Stimulated activated CD8-positive, alpha-beta memory T cell treated with anti-CD3 and anti-CD28 coated beads, Interleukin-7, amount 100 ng/mL, for 1 hour (primary cell): ENCODE data around the gene SLC22A31.
"Not testable (repeated sequence)": the region's sequence is repeated elsewhere in the genome, so short reads cannot be mapped to it uniquely, and the experiment has no call there.

Source experiments
- DNase-seq, 2 donors: peaks; one replicate each; pipeline ENCODE4 v3.0.0-alpha.2; 2020; ENCODE audit warnings: low read depth in 2 of 2

The SLC22A31 gene

DNA sequence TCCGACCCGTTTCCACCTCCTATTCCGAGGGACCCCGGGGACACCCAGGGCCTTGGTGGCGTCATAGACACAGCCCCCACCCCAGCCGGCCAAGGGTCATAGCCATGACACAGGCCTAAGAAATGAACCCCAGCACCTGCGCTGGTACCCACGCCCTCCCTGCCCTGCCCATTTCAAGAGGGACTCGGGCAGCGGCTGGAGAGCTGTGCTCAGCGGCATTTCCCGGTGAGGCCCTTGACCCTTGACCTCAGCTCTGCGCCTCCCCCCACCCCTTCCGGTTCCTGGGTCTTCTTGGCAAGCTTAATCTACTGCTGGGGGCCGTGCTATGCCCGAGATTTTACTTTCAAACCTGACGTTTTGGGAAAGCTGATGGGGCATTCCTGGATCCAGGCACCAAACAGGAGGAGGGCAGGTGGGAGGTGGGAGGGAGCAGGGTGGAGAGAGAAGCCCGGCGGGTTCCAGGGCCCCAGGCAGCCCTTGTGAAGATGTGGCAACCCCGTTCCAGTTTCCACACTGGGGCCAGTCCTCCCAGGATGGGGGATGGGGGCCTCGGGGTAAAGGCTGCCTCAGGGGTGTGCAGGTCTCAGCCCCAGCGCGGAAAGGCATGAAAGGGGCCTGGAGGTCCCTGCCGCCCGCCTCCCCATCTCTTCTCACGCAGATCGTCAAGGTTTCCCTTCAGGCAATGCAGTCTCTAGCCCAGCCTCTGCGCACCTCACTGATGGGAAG, at the start of gene SLC22A31:
Gene SLC22A31 (minus strand): TSS at position 414 of the 726 bp plus-strand sequence. CDS start 36 bp downstream, at position 378.
- no peak for DNase-seq

DNA sequence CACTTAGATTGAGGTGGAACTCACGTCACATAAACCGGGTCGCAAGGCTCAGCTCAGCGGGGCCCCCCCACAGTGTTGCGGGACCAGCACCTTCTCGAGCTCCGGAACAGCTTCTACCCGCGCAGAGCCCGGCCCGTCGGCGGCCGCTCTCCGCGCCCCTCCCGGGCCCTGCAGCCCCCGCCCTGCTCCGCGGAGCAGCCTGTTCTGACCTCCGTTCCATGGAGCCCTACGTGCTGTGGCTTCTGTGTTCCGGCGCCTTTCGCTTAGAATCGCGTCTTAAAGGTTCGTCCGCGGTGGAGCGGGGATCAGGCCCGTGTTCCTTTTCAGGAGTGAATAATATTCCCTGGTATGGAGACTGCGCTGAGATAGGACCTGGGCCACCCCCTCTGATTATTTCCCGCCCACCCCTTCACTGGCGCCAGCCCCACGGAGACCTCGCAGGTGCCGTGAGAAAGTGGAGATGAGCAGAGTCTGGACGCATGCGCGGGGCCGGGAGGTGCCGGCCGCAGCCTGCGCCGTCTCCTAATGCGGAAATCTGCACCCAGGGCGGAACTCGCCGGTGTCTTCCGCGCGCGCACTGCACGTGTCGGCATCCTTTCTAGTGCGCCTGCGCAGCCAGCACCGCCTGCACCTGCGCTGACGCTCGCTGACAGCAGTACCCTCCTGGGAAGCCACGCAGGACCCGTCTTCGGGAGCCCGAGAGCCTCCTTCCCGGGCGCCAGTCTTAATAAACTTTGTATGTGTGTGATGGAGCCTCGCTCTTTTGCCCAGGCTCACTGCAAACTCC, 48.1 kb upstream of the SLC22A31 start:
- no peak for DNase-seq

GRCh38 chr16:89247734-89248075, 47.4 kb upstream of the SLC22A31 start:
- not testable (repeated sequence) for DNase-seq

DNA sequence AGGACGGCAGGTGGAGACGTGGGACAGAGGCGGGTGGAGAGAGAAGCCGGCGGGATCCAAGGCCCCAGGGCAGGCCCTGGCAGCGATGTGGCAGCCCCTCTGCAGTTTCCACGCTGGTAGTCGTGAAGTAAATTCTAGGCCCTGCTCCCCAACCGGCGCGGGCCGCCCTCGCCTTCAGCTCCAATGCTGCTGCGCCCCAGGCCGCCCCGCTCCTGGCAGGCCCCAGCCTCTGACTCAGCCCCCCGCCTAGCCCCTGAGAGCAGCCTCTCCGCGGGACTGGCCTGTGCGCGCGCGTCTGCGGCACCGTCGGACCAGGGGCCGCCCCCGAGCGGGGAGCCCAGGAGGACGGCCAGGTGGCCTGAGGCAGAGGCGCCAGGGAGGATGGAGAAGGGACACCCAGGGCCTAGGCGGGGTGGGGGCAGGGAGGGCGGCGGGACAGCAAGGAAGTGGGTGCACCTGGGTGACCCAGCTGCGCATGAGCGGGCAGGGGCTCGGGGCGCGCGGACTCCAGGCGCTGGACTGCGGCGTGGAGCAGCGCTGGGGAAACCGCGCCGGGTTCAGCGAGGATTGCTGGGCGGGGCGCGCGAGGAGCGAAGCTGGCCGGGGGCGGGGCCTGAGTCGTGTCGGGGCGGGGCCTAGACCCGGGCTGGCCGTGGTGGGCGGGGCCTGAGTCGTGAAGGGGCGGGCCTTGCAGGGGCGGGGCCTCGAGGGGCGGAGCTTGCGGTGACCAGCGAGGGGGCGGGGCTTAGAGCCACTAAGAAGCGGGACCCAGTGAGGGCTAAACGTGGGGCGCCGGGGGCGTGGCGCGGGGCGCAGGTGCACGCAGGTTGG, 46.8 kb upstream of the SLC22A31 start:
- DNase-seq: peak; percentile 92 to 98

GRCh38 chr16:89246383-89246902, 46.1 kb upstream of the SLC22A31 start:
- DNase-seq: no peak

- no peak for DNase-seq
Measured at GRCh38 chr16:89244754-89245153, 44.4 kb upstream of the SLC22A31 start.

- not testable (repeated sequence) for DNase-seq
Measured at GRCh38 chr16:89244264-89244663, 43.9 kb upstream of the SLC22A31 start.

DNA sequence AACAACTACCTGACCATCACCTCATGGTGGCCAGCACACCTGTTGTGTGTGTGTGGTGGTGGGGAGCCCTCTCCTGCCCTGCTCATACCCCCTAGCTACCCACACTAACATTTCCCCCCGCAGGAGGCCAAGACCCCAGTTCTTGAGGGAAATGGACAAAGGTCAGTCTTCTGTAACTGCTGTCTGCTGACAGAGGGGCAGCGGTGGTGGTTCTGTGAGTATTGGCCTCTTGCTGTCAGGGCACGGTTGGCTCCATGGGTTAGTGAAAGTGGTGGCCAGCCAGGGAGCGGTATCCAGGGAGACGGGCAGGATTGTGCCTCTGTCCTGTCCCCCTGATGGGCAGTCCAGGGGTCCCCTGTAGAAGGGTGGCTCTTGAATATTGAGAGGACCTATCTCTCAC, 43.3 kb upstream of the SLC22A31 start:
- DNase-seq: no peak

- no peak for DNase-seq
Measured at GRCh38 chr16:89242795-89243200, 42.5 kb upstream of the SLC22A31 start.

DNA sequence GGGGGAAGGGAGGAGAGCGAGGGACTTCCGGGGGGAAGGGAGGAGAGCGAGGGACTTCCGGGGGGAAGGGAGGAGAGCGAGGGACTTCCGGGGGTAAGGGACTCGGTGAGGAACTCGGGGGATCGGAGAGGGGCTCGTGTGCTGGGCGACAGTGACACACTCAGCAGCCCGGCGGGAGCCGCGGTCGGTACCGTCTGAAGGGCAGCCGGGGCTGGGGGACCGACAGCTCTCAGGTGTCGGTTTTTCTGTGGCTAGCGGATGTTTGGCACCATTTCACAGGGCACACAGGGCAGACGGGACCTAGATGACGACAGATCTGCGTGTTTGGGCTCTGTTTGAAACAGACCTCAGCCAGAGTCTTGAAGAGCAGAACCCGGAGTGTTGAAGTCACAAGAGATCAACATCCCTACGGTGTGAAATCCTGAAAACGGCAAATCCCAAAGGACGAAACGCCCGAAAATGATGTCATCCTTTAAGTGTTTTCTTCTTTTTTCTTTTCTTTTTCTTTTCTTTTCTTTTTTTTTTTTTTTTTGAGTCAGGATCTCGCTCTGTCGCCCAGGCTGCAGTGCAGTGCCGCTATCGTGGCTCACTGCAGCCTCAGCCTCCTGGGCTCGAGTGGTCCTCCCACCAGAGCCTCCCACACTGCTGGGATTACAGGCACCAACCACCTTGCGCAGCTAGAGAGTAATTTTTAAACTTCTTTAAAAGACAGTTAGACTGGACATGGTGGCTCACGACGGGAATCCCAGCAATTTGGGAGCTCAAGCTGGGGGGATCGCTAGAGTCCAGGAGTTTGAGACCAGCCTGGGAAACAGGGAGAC, 41.1 kb upstream of the SLC22A31 start:
- peak; percentile 49 to 56 for DNase-seq

DNA sequence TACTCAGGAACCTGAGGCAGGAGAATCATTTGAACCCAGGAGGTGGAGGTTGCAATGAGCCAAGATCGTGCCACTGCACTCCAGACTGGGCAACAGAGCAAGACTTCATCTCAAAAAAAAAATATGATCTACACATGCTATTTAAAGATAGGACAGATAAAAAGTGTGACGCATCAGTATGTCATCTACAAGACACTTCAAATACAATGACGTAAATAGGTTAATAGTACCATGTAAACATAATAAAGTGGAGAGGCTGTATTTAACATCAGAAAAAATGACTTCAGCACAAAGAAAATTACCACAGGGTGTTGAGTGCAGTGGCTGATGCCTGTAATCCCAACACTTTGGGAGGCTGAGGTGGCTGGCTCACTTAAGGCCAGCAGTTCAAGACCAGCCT, 37.4 kb upstream of the SLC22A31 start:
- DNase-seq: no peak

DNA sequence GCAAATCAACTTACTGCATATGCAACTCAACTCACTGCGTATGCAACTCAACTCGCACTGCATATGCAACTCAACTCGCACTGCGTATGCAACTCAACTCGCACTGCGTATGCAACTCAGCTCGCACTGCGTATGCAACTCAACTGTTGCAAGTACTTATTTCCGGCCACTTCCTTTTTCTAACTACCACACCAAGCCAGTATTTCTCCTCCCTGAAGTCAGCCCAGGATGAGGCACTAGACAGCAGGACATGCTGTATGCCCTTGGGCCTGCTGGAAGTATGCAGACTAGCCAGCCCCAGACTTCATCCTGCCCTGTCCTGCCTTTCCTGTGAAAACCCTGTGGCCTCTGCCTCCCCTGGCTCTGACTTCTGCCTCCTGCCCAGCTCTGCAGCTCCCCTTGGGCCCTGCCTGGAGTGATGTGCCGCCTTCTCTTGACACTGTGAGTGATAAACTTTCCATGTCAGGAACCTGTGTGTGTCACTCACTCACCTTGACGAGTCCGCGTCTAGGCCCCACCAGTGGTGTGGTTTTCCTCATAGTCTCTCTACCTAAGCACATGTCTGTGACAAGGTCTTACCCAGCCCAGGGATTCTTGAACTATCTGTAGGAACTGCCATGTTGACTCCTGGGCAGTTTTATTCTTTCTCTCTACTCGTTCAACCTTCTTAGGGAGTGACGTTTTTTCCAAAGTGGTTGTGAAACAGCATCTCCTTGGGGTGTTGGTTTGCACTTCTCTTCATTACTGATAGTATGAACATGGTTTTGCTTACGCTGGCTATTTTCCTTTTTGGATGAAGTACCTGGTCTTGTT, 33.5 kb upstream of the SLC22A31 start:
- DNase-seq: no peak

DNA sequence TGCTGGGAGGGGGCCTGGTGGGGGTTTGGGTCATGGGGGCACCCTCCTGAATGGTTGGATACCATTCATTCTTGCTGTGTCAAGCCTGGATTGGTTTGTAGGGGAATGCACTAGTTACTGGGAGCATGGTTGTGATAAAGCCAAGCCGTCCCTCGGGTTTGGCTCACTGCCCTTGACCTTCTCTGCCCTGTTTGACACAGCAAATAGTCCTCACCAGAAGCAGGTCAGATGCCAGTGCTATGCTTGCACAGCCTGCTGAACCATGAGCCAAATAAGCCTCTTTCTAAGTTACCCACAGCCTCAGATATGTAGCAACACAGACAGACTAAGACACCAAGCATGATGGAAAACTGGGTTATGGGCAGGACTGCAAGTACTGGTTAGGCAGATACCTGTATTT, 31.8 kb upstream of the SLC22A31 start:
- no peak for DNase-seq

DNA sequence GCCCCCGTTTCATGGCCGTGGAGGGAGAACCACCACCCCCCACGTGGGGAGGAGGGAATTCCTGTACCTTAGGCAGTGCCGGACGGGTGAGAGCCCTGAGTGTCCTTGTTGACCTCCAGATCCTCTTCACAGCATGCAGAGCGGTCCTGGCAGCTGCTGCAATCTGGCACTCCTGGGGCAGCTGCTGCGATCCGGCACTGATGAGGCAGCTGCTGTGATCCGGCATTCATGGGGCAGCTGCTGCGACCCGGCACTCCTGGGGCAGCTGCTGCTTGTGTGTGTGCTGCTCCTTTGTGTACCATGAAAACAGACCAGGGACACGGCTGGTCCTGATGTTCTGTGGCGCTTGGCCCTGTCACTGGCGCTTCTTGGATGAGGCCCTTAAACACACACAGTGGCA, 29.9 kb upstream of the SLC22A31 start:
- no peak for DNase-seq

- no peak for DNase-seq
Measured at GRCh38 chr16:89224665-89225064, 24.3 kb upstream of the SLC22A31 start.

GRCh38 chr16:89222931-89223330, 22.6 kb upstream of the SLC22A31 start:
- DNase-seq: no peak

- no peak for DNase-seq
Measured at GRCh38 chr16:89221604-89222003, 21.3 kb upstream of the SLC22A31 start.

DNA sequence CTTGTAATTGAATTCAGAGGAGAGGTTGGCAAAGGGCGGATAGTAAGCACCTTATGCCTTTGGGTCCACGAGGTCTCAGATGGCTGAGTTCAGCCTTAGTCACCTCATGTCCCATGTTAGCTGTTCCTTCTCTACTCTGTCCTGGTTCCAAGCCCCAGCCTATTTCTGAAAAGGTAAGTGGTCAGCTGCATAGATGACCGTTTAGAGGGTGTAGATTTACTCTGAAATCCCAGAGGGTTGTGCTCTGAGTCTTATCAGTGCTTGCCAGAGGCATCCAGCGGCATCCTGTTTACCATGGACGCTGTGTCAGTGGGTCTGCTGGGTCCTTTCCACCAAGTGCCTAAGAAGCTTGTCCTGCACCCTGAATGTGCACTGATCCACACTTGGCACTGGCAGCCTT, 19.0 kb upstream of the SLC22A31 start:
- no peak for DNase-seq

- peak; percentile 48 to 49 for DNase-seq
Measured at GRCh38 chr16:89217388-89218191, 17.3 kb upstream of the SLC22A31 start, which contains the start of gene ZNF778. Gene ZNF778, plus strand, starts transcription at chr16:89217703. Its CDS starts 3,425 bp downstream, at chr16:89221128.

DNA sequence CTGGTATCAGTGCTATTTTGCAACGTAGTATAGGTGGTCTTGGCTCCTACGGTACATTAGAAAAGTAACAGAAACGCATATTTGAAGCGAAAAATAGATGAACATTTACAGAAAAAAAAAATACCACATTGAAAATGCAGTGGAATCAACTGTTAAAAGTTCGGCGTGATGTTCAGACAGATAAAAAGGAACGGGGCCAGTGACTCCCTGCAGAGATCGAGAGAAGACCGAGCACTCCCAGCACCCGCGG, 16.7 kb upstream of the SLC22A31 start:
- no peak for DNase-seq
